CD14-positive monocyte (primary cell): Measurements from ENCODE around the gene CGB8. TPM values are rescaled to one million over a fixed set of nuclear protein-coding genes. Genes with fewer than 3 reads are reported as not detected.
"Not testable (repeated sequence)": the region's sequence is repeated elsewhere in the genome, so short reads cannot be mapped to it uniquely, and the experiment has no call there.

Experiments
- DNase-seq, 3 donors: peaks; one replicate each; pipeline ENCODE4 v3.0.0-alpha.2; 2011 to 2022
- H2AFZ ChIP-seq: 2 replicates; pipeline ENCODE4 v1.6.0; 2012; ENCODE audit warnings: mild to moderate bottlenecking, low read depth, low read length, inconsistent platforms; ENCODE audit not compliant: insufficient read depth, poor library complexity, severe bottlenecking
- H3K27ac ChIP-seq, 2 donors: 1 replicate in 1 of 2; 2 replicates in 1 of 2; pipeline ENCODE4 v1.5.1; 2012 to 2013; ENCODE audit warnings: low read length in 2 of 2, control low read depth in 1 of 2, inconsistent platforms in 1 of 2, low read depth in 1 of 2, mild to moderate bottlenecking in 1 of 2
- H3K27me3 ChIP-seq, 2 donors: one replicate each; pipeline versions ENCODE4 v1.6.0 to v1.6.1; 2011 to 2013; ENCODE audit warnings: low read length in 2 of 2; ENCODE audit not compliant: control insufficient read depth in 2 of 2, insufficient read depth in 2 of 2
- H3K36me3 ChIP-seq, 2 donors: replicated peaks in 1 of 2; 1 replicate in 1 of 2; 2 replicates in 1 of 2; pipeline versions ENCODE4 v1.5.1 to v1.6.1; 2012 to 2013; ENCODE audit warnings: low read length in 2 of 2, control low read depth in 1 of 2, inconsistent platforms in 1 of 2, mild to moderate bottlenecking in 1 of 2; ENCODE audit not compliant: insufficient read depth in 2 of 2, control insufficient read depth in 1 of 2
- H3K4me1 ChIP-seq, 2 donors: 1 replicate in 1 of 2; 2 replicates in 1 of 2; pipeline versions ENCODE4 v1.5.1 to v1.6.1; 2012 to 2013; ENCODE audit warnings: low read length in 2 of 2, control low read depth in 1 of 2, inconsistent platforms in 1 of 2, mild to moderate bottlenecking in 1 of 2, moderate library complexity in 1 of 2; ENCODE audit not compliant: insufficient read depth in 2 of 2, control insufficient read depth in 1 of 2
- H3K4me2 ChIP-seq: replicated peaks from 2 replicates; pipeline ENCODE3; 2012; ENCODE audit warnings: low read length, moderate library complexity, mild to moderate bottlenecking; ENCODE audit not compliant: poor library complexity, severe bottlenecking; ENCODE audit errors: extremely low read depth
- H3K4me3 ChIP-seq, 3 experiments: fragments of 200-600 bp in 1 of 3; sonication (generic) in 1 of 3; replicated peaks in 1 of 3; 1 replicate in 2 of 3; 2 replicates in 1 of 3; pipeline ENCODE4 v1.5.1; 2011 to 2013; ENCODE audit warnings: low read length in 3 of 3, mild to moderate bottlenecking in 3 of 3, control low read depth in 2 of 3, low read depth in 2 of 3, inconsistent platforms in 1 of 3, moderate library complexity in 1 of 3
- H3K79me2 ChIP-seq: 2 replicates; pipeline ENCODE4 v1.6.0; 2012; ENCODE audit warnings: mild to moderate bottlenecking, control low read depth, inconsistent platforms, low read length, moderate library complexity; ENCODE audit not compliant: insufficient read depth
- H3K9ac ChIP-seq: 2 replicates; pipeline ENCODE4 v1.6.0; 2017; ENCODE audit warnings: low read length, mild to moderate bottlenecking; ENCODE audit not compliant: insufficient read depth, poor library complexity, severe bottlenecking
- H3K9me3 ChIP-seq, 2 donors: replicated peaks in 1 of 2; 1 replicate in 1 of 2; 2 replicates in 1 of 2; pipeline versions ENCODE4 v1.5.1 to v1.6.1; 2012 to 2013; ENCODE audit warnings: low read length in 2 of 2, control low read depth in 1 of 2; ENCODE audit not compliant: control insufficient read depth in 1 of 2, insufficient read depth in 1 of 2
- H4K20me1 ChIP-seq: 2 replicates; pipeline ENCODE4 v1.6.0; 2012; ENCODE audit warnings: mild to moderate bottlenecking, low read length, control low read depth, moderate library complexity; ENCODE audit not compliant: insufficient read depth
- H3K27ac Mint-ChIP-seq, 7 donors: one replicate each; pipeline ENCODE4 v1.8.0; 2020; ENCODE audit warnings: mild to moderate bottlenecking in 7 of 7, mixed read lengths in 7 of 7, moderate library complexity in 6 of 7, inconsistent platforms in 2 of 7
- H3K27me3 Mint-ChIP-seq, 3 donors: one replicate each; pipeline ENCODE4 v1.8.0; 2021 to 2022; ENCODE audit warnings: low read depth in 3 of 3, mild to moderate bottlenecking in 3 of 3, mixed read lengths in 3 of 3, moderate library complexity in 3 of 3, inconsistent platforms in 1 of 3
- H3K36me3 Mint-ChIP-seq, 2 donors: one replicate each; pipeline ENCODE4 v1.8.0; 2020; ENCODE audit warnings: mixed read lengths in 2 of 2, inconsistent platforms in 1 of 2, mild to moderate bottlenecking in 1 of 2
- H3K4me1 Mint-ChIP-seq: one replicate; pipeline ENCODE4 v1.8.0; 2020; ENCODE audit warnings: mild to moderate bottlenecking, mixed read lengths
- H3K4me3 Mint-ChIP-seq, 2 donors: one replicate each; pipeline ENCODE4 v1.8.0; 2020; ENCODE audit warnings: mild to moderate bottlenecking in 2 of 2, mixed read lengths in 2 of 2, moderate library complexity in 1 of 2
- H3K9me3 Mint-ChIP-seq, 7 donors: one replicate each; pipeline ENCODE4 v1.8.0; 2020 to 2022; ENCODE audit warnings: mixed read lengths in 7 of 7, mild to moderate bottlenecking in 6 of 7, moderate library complexity in 6 of 7, inconsistent platforms in 2 of 7
- WGBS: methylation state at CpG from one replicate; pipeline ENCODE4 v1.1.5; 2013; ENCODE audit warnings: missing lambda C conversion rate; ENCODE audit not compliant: insufficient coverage; 5-methylcytosine and 5-hydroxymethylcytosine counted together
- intact Hi-C, 2 donors: fragments of 100-400 bp; cut with micrococcal nuclease; formaldehyde crosslinking; loops; one replicate each; pipeline versions ENCODE4 v1.15.0 to v1.15.1; 2023
- polyA plus RNA-seq, 3 donors: library from polyadenylated mRNA; depleted of rRNA in 1 of 3; unstranded in 2 of 3; stranded (reverse) in 1 of 3; fragments of 300-500 nt in 2 of 3; fragments of >200 nt in 1 of 3; fragmentation: Illumina TruSeq in 2 of 3; gene quantifications; 1 replicate in 2 of 3; 2 replicates in 1 of 3; pipeline ENCODE4 v1.2.3, GENCODE V29; 2012 to 2021

Gene CGB8
- polyA plus RNA-seq, 3 donors: not detected

GRCh38 chr19:49025599-49025998 lies 23.3 kb downstream of the CGB8 start:
- H3K36me3 ChIP-seq, H3K9me3 ChIP-seq, H3K9ac ChIP-seq, H3K36me3 Mint-ChIP-seq, intact Hi-C loops, H3K9me3 Mint-ChIP-seq, H3K4me2 ChIP-seq, H4K20me1 ChIP-seq, H2AFZ ChIP-seq, H3K4me3 ChIP-seq, H3K4me3 Mint-ChIP-seq, H3K79me2 ChIP-seq, DNase-seq, H3K27ac ChIP-seq, H3K27ac Mint-ChIP-seq, H3K4me1 ChIP-seq, H3K4me1 Mint-ChIP-seq: not testable (repeated sequence)
- 92% methylated on average over 9 of the region's 23 CpGs for WGBS
- peaks cover 3 to 13% of the 10 kb centered on the region in 2 donors for H3K27me3 ChIP-seq
- H3K27me3 Mint-ChIP-seq: peaks cover 12 to 21% (median 15%) of the 10 kb centered on the region in 3 donors

GRCh38 chr19:49025088-49025487 lies 23.8 kb downstream of the CGB8 start:
- H3K4me1 ChIP-seq, H3K9ac ChIP-seq, H3K9me3 ChIP-seq, H3K4me3 Mint-ChIP-seq, H3K9me3 Mint-ChIP-seq, H3K36me3 Mint-ChIP-seq, H2AFZ ChIP-seq, H3K27ac Mint-ChIP-seq, H3K4me2 ChIP-seq, H3K4me1 Mint-ChIP-seq, H4K20me1 ChIP-seq, H3K27ac ChIP-seq, DNase-seq, H3K4me3 ChIP-seq, H3K36me3 ChIP-seq, intact Hi-C loops, H3K79me2 ChIP-seq: not testable (repeated sequence)
- WGBS: no CpG with 5 or more reads among the region's 6 CpGs
- peaks cover 5 to 18% of the 10 kb centered on the region in 2 donors for H3K27me3 ChIP-seq
- H3K27me3 Mint-ChIP-seq: peaks cover 17 to 26% (median 20%) of the 10 kb centered on the region in 3 donors

- peaks cover 25 to 31% (median 28%) of the 10 kb centered on the region in 3 donors for H3K27me3 Mint-ChIP-seq
- H3K36me3 Mint-ChIP-seq, H2AFZ ChIP-seq, H3K4me3 Mint-ChIP-seq, H3K9me3 ChIP-seq, H4K20me1 ChIP-seq, H3K9ac ChIP-seq, H3K79me2 ChIP-seq, DNase-seq, H3K36me3 ChIP-seq, intact Hi-C loops, H3K4me3 ChIP-seq, H3K4me1 ChIP-seq, H3K9me3 Mint-ChIP-seq, H3K4me2 ChIP-seq, H3K27ac Mint-ChIP-seq, H3K27ac ChIP-seq: not testable (repeated sequence)
- WGBS: no CpG with 5 or more reads among the region's 15 CpGs
- peaks cover 5 to 26% of the 10 kb centered on the region in 2 donors for H3K27me3 ChIP-seq
- peaks cover 13% of the 10 kb centered on the region for H3K4me1 Mint-ChIP-seq
Measured at GRCh38 chr19:49024233-49024632, 24.7 kb downstream of the CGB8 start, which contains the start of gene CGB3. Gene CGB3, minus strand, starts transcription at chr19:49024333. Its CDS starts 362 bp downstream, at chr19:49023971.
